ENCODE measurements around the gene AFF2.

GRCh38 chrX:148593987-148594386, 93.6 kb downstream of the AFF2 start:
- no peak for TF ChIP-seq CTCF (IDR thresholded peaks at IDR 0.05 in 8 of 11, conservative IDR thresholded peaks at IDR 0.05 in 3 of 11)
- no peak for TF ChIP-seq POLR2AphosphoS5 (IDR thresholded peaks at IDR 0.05)
- no peak for TF ChIP-seq POLR2A (IDR thresholded peaks at IDR 0.05)
